IMR-90 (cell line): Measurements from ENCODE around the gene NINJ2. TPM values are rescaled to one million over a fixed set of nuclear protein-coding genes. Genes with fewer than 3 reads are reported as not detected.

Source experiments
- ATAC-seq: fragments of 200-7000 bp; cut with Tn5 transposase; 2 replicates; pipeline ENCODE4 v1.9.1; 2020; ENCODE audit warnings: low read depth, mild to moderate bottlenecking, moderate library complexity
- BruUV-seq: library from RNA; stranded (reverse); fragments of 400-500 nt; replicated peaks from 2 replicates; lab custom pipeline; 2021; lab: Mats Ljungman, UMichigan
- CTCF ChIA-PET: fragments of 300-600 bp; formaldehyde crosslinking; extraction: SDS; loops from one replicate; lab custom pipeline; 2021; ENCODE audit warnings: antibody characterized with exemption; lab: Yijun Ruan, JAX
- POLR2A ChIA-PET: fragments of 300-600 bp; sonication (Branson Sonifier 250); formaldehyde crosslinking; loops from one replicate; lab custom pipeline; 2022; ENCODE audit warnings: antibody characterized with exemption; ENCODE audit not compliant: unreplicated experiment; lab: Charles Lee
- DNase-seq: peaks from one replicate; pipeline ENCODE4 v3.0.0; 2013
- H2AFZ ChIP-seq: replicated peaks from 2 replicates; pipeline ENCODE3; 2013; ENCODE audit warnings: low read length, mild to moderate bottlenecking; ENCODE audit not compliant: poor library complexity
- H2AK5ac ChIP-seq: 2 replicates; pipeline ENCODE4 v1.6.1; 2013; ENCODE audit warnings: low read depth, low read length, inconsistent platforms
- H2AK9ac ChIP-seq: replicated peaks from 2 replicates; pipeline ENCODE3; 2013; ENCODE audit warnings: mild to moderate bottlenecking, low read depth, low read length, moderate library complexity; ENCODE audit not compliant: poor library complexity
- H2BK120ac ChIP-seq: 2 replicates; pipeline ENCODE4 v1.6.1; 2013; ENCODE audit warnings: low read depth, low read length, inconsistent platforms
- H2BK15ac ChIP-seq: 3 replicates; pipeline ENCODE4 v1.6.1; 2013; ENCODE audit warnings: low read depth, low read length, inconsistent platforms
- H2BK20ac ChIP-seq: 2 replicates; pipeline ENCODE4 v1.6.1; 2013; ENCODE audit warnings: low read depth, mild to moderate bottlenecking, inconsistent platforms, low read length, moderate library complexity
- H2BK5ac ChIP-seq: 2 replicates; pipeline ENCODE4 v1.6.1; 2013; ENCODE audit warnings: mild to moderate bottlenecking, low read depth, low read length, inconsistent platforms; ENCODE audit not compliant: poor library complexity, severe bottlenecking
- H3K14ac ChIP-seq: replicated peaks from 2 replicates; pipeline ENCODE4 v1.6.1; 2013; ENCODE audit warnings: low read depth, low read length, inconsistent platforms
- H3K18ac ChIP-seq: 2 replicates; pipeline ENCODE4 v1.6.1; 2013; ENCODE audit warnings: low read depth, low read length, control low read depth
- H3K23ac ChIP-seq: 2 replicates; pipeline ENCODE4 v1.6.1; 2013; ENCODE audit warnings: low read depth, low read length, inconsistent platforms
- H3K27ac ChIP-seq: 2 replicates; pipeline ENCODE4 v1.5.1; 2013; ENCODE audit warnings: mild to moderate bottlenecking, control low read depth, low read length; ENCODE audit not compliant: insufficient read depth
- H3K27me3 ChIP-seq: 2 replicates; pipeline ENCODE4 v1.6.1; 2013; ENCODE audit warnings: low read length; ENCODE audit not compliant: control insufficient read depth, insufficient read depth
- H3K36me3 ChIP-seq: 2 replicates; pipeline ENCODE4 v1.6.1; 2013; ENCODE audit warnings: low read length, mixed read lengths; ENCODE audit not compliant: control insufficient read depth, insufficient read depth
- H3K4ac ChIP-seq: 2 replicates; pipeline ENCODE4 v1.6.1; 2013; ENCODE audit warnings: low read depth, low read length, inconsistent platforms
- H3K4me1 ChIP-seq: 2 replicates; pipeline ENCODE4 v1.6.1; 2013; ENCODE audit warnings: low read length, mixed read lengths; ENCODE audit not compliant: control insufficient read depth, insufficient read depth
- H3K4me2 ChIP-seq: 2 replicates; pipeline ENCODE4 v1.6.1; 2013; ENCODE audit warnings: low read depth, mild to moderate bottlenecking, control low read depth, low read length, moderate library complexity
- H3K4me3 ChIP-seq: 2 replicates; pipeline ENCODE4 v1.5.1; 2013; ENCODE audit warnings: low read depth, mild to moderate bottlenecking, control low read depth, low read length, moderate library complexity; ENCODE audit not compliant: insufficient read depth
- H3K56ac ChIP-seq: 2 replicates; pipeline ENCODE4 v1.6.1; 2013; ENCODE audit warnings: low read length, inconsistent platforms; ENCODE audit not compliant: insufficient read depth; ENCODE audit errors: extremely low read depth
- H3K79me1 ChIP-seq, 2 experiments: 2 replicates each; pipeline ENCODE4 v1.6.1; 2013; ENCODE audit warnings: low read length in 2 of 2, inconsistent platforms in 1 of 2, low read depth in 1 of 2
- H3K9ac ChIP-seq: 2 replicates; pipeline ENCODE4 v1.6.1; 2013; ENCODE audit warnings: low read depth, low read length, control low read depth
- H3K9me1 ChIP-seq: 2 replicates; pipeline ENCODE4 v1.6.1; 2013; ENCODE audit warnings: low read length, inconsistent platforms; ENCODE audit not compliant: insufficient read depth
- H3K9me3 ChIP-seq: 2 replicates; pipeline ENCODE4 v1.6.1; 2013; ENCODE audit warnings: low read length; ENCODE audit not compliant: control insufficient read depth, insufficient read depth
- H4K20me1 ChIP-seq: 2 replicates; pipeline ENCODE4 v1.6.1; 2013; ENCODE audit warnings: low read length, inconsistent platforms; ENCODE audit not compliant: insufficient read depth
- H4K5ac ChIP-seq: 2 replicates; pipeline ENCODE4 v1.6.1; 2013; ENCODE audit warnings: mild to moderate bottlenecking, low read depth, low read length, control low read depth
- H4K8ac ChIP-seq, 2 experiments: 2 replicates each; pipeline ENCODE4 v1.6.1; 2013; ENCODE audit warnings: low read depth in 2 of 2, low read length in 2 of 2, control low read depth in 1 of 2, inconsistent platforms in 1 of 2
- H4K91ac ChIP-seq: 2 replicates; pipeline ENCODE4 v1.6.1; 2013; ENCODE audit warnings: low read depth, low read length, inconsistent platforms; ENCODE audit not compliant: insufficient read depth
- MXI1 ChIP-seq: IDR thresholded peaks from 2 replicates; pipeline ENCODE4 v1.6.1; 2012; ENCODE audit warnings: low read depth, mild to moderate bottlenecking, low read length, moderate library complexity, borderline replicate concordance
- NFE2L2 ChIP-seq: fragments of 150-350 bp; IDR thresholded peaks from 2 replicates; pipeline ENCODE4 v1.6.1; 2016; ENCODE audit warnings: low read depth, mild to moderate bottlenecking, low read length
- WGBS, 2 experiments: methylation state at CpG; one replicate each; pipeline versions ENCODE4 v1.1.5 to v1.1.7; 2013; ENCODE audit warnings: missing lambda C conversion rate in 2 of 2; ENCODE audit not compliant: insufficient read length in 1 of 2; ENCODE audit errors: extremely low coverage in 2 of 2; 5-methylcytosine and 5-hydroxymethylcytosine counted together
- dilution Hi-C: fragments of 300-500 bp; cut with HindIII; formaldehyde crosslinking; loops from one replicate; pipeline ENCODE4 v1.14.3; 2018; ENCODE audit warnings: low sequenced_read_pairs; ENCODE audit not compliant: unreplicated experiment
- in situ Hi-C: fragments of 300-500 bp; cut with MboI; formaldehyde crosslinking; loops from 3 replicates; pipeline ENCODE4 v1.14.3; 2019; ENCODE audit warnings: low sequenced_read_pairs, inconsistent platforms, mixed read lengths
- intact Hi-C: fragments of 100-400 bp; cut with micrococcal nuclease; formaldehyde crosslinking; loops from 2 replicates; pipeline ENCODE4 v1.10.0; 2022
- polyA plus RNA-seq, 3 experiments: library from polyadenylated mRNA; depleted of rRNA; stranded (reverse); fragments of >200 nt; gene quantifications; 2 replicates each; pipeline ENCODE4 v1.2.3, GENCODE V29; 2012; ENCODE audit warnings: low replicate concordance in 1 of 3
- total RNA-seq: library from RNA; depleted of rRNA; stranded (reverse); fragments of >200 nt; gene quantifications from 2 replicates; pipeline ENCODE4 v1.2.3, GENCODE V29; 2012

The NINJ2 gene
- total and polyA plus RNA-seq, 2 of the 4 experiments (the other 2 are of a cell fraction), result not detected

DNA sequence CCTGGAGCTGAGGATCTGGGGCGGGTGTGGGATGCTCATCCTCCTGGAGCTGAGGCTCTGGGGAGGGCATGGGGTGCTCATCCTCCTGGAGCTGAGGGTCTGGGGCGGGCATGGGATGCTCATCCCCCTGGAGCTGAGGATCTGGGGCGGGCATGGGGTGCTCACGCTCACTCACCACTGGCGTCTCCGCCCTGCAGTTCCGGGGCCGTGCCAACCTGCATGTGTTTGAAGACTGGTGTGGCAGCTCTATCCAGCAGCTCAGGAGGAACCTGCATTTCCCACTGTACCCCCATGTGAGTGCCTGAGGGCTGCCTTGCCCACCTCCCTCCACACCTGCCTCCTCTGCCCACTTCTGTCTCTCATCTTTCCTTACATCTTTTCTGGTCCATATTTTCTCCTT lies 119.1 kb downstream of the NINJ2 start:
- no peak overlapping the region for H3K56ac ChIP-seq
- H4K20me1 ChIP-seq, result no peaks in the 10 kb centered on the region
- no peak overlapping the region for H2AK9ac ChIP-seq
- no peak overlapping the region for H3K4ac ChIP-seq
- no peak overlapping the region for H4K91ac ChIP-seq
- no peaks in the 10 kb centered on the region for H3K36me3 ChIP-seq
- no peak overlapping the region for H2BK5ac ChIP-seq
- H2AFZ ChIP-seq, result no peak overlapping the region
- H3K27me3 ChIP-seq, result peaks cover 57% of the 10 kb centered on the region
- H3K4me3 ChIP-seq, result no peak overlapping the region
- CTCF ChIA-PET, result interaction anchor here (1.5 to 1.8 kb wide), 2 partner anchors 91 to 101 kb away, joined by 4 to 5 read pairs; no protein-coding TSS in a partner anchor
- BruUV-seq, result no TSS peak
- no peak overlapping the region for H2BK20ac ChIP-seq
- no peak overlapping the region for H4K5ac ChIP-seq
- no peak overlapping the region for H3K14ac ChIP-seq
- POLR2A ChIA-PET, result no interaction called here
- no peak overlapping the region for H3K18ac ChIP-seq
- no peak overlapping the region for H4K8ac ChIP-seq
- 92% methylated on average over 4 of the region's 8 CpGs; no CpG with 5 or more reads in 1 of the 2 experiments for WGBS, 2 experiments
- no peak overlapping the region for H3K9ac ChIP-seq
- in situ Hi-C loops (no loop called here), dilution Hi-C loops (no loop called here), intact Hi-C loops (loop anchor here (10.0 kb wide), 1 partner anchor 219 kb away; no protein-coding TSS in a partner anchor)
- H3K79me1 ChIP-seq, result no peaks in the 10 kb centered on the region
- no peak overlapping the region for H2BK120ac ChIP-seq
- no peak overlapping the region for H2AK5ac ChIP-seq
- no peak overlapping the region for H3K27ac ChIP-seq
- TF ChIP-seq MXI1 (no peak), NFE2L2 (no peak)
- no peak overlapping the region for H2BK15ac ChIP-seq
- no peak overlapping the region for H3K4me2 ChIP-seq
- H3K4me1 ChIP-seq, result no peaks in the 10 kb centered on the region
- no peaks in the 10 kb centered on the region for H3K9me1 ChIP-seq
- DNase-seq, result no peak
- no peak overlapping the region for H3K23ac ChIP-seq
- ATAC-seq, result no peak
- H3K9me3 ChIP-seq, result no peaks in the 10 kb centered on the region
